Stimulated activated CD4-positive, alpha-beta T cell treated with anti-CD3 and anti-CD28 coated beads, Interleukin-12 subunit alpha, Interleukin-12 subunit beta, amount 100 ng/mL, for 48 hours (primary cell): Measurements from ENCODE around the gene JPT1.
"Not testable (repeated sequence)": the region's sequence is repeated elsewhere in the genome, so short reads cannot be mapped to it uniquely, and the experiment has no call there.

Experiments
- DNase-seq, 3 donors: peaks; one replicate each; pipeline ENCODE4 v3.0.0-alpha.2; 2020; ENCODE audit warnings: low read depth in 2 of 3, low spot score in 1 of 3

Gene JPT1

GRCh38 chr17:75130632-75131277 is 23.6 kb downstream of the JPT1 start:
- DNase-seq = peak in 2 of 3 donors; percentile 38 to 41

- no peak for DNase-seq
Observed at GRCh38 chr17:75130059-75130631, 24.2 kb downstream of the JPT1 start.

GRCh38 chr17:75129576-75129975 is 24.7 kb downstream of the JPT1 start:
- DNase-seq = no peak

- DNase-seq = no peak
Observed at GRCh38 chr17:75128694-75129505, 25.4 kb downstream of the JPT1 start.

GRCh38 chr17:75127936-75128335 is 26.4 kb downstream of the JPT1 start:
- DNase-seq = not testable (repeated sequence)

- DNase-seq = no peak
Observed at GRCh38 chr17:75126954-75127353, 27.4 kb downstream of the JPT1 start.

- no peak for DNase-seq
Observed at GRCh38 chr17:75125984-75126383, 28.3 kb downstream of the JPT1 start.

- DNase-seq = no peak
Observed at GRCh38 chr17:75124819-75125162, 29.5 kb downstream of the JPT1 start.

GRCh38 chr17:75124041-75124818 is 30.1 kb downstream of the JPT1 start:
- peak; percentile 36 to 51 (median 45) for DNase-seq

- DNase-seq = no peak
Observed at GRCh38 chr17:75118307-75118706, 36.0 kb downstream of the JPT1 start.

GRCh38 chr17:75116737-75117136 is 37.6 kb downstream of the JPT1 start:
- no peak for DNase-seq

GRCh38 chr17:75115555-75115954 is 38.8 kb downstream of the JPT1 start:
- no peak for DNase-seq

GRCh38 chr17:75114552-75115314 is 39.6 kb downstream of the JPT1 start:
- DNase-seq = no peak

- peak; percentile 80 to 96 (median 81) for DNase-seq
Observed at GRCh38 chr17:75113798-75114551, 40.3 kb downstream of the JPT1 start.

- DNase-seq = no peak
Observed at GRCh38 chr17:75111777-75112335, 42.5 kb downstream of the JPT1 start.

GRCh38 chr17:75110234-75110937 is 43.9 kb downstream of the JPT1 start:
- no peak for DNase-seq

- DNase-seq = peak; percentile 84 to 91 (median 90)
Observed at GRCh38 chr17:75109407-75110233, 44.7 kb downstream of the JPT1 start, which contains the start of gene ARMC7. TSS of gene ARMC7 (plus strand) at chr17:75109969. CDS start at chr17:75110289, 320 bp downstream.

GRCh38 chr17:75109046-75109406 is 45.3 kb downstream of the JPT1 start:
- DNase-seq = no peak
